ENCODE measurements around the gene MAP4K4.

Gene MAP4K4

DNA sequence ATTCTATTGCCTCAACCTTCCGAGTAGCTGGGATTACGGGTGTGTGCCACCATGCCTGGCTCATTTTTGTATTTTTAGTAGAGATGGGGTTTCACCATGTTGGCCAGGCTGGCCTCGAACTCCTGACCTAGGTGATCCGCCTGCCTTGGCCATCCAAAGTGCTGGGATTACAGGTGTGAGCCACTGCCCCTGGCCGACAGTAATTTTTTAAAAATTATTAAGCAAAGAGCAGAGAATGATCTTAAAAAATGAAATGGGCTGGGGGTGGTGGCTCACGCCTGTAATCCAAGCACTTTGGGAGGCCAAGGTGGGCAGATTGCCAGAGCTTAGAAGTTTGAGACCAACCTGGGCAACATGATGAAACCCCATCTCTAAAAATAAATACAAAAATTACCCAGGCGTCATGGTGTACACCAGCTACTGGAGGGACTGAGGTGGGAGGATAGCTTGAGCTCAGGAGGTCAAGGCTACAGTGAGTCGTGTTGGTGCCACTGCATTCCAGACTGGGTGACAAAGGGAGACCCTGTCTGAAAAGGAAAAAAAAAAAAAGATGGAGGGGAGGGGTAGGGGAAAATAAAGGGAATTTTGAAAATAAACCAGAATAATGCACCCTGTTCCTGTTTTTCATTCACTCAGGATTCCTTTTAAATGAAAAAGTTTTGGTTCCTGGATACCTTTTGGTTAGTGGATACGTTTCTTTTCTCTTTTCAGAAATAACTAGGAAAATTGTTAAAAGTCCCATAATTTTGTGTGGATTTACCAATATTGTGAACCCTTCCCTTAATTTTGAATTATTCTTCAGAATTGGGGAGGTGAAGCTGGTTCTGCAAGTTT lies 33.9 kb downstream of the MAP4K4 start:
- TF ChIP-seq, protein P1, sequence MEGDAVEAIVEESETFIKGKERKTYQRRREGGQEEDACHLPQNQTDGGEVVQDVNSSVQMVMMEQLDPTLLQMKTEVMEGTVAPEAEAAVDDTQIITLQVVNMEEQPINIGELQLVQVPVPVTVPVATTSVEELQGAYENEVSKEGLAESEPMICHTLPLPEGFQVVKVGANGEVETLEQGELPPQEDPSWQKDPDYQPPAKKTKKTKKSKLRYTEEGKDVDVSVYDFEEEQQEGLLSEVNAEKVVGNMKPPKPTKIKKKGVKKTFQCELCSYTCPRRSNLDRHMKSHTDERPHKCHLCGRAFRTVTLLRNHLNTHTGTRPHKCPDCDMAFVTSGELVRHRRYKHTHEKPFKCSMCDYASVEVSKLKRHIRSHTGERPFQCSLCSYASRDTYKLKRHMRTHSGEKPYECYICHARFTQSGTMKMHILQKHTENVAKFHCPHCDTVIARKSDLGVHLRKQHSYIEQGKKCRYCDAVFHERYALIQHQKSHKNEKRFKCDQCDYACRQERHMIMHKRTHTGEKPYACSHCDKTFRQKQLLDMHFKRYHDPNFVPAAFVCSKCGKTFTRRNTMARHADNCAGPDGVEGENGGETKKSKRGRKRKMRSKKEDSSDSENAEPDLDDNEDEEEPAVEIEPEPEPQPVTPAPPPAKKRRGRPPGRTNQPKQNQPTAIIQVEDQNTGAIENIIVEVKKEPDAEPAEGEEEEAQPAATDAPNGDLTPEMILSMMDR (IDR thresholded peaks at IDR 0.05; ENCODE audit: insufficient read depth, low read length, poor library complexity, severe bottlenecking), result no peak
- Histone ChIP-seq H4K20me1 (ENCODE audit: low read depth, low read length) (peaks cover 27% of the 10 kb centered on the region; the same call in 1 of the 2 replicates), H3K4me3 (ENCODE audit: insufficient read depth, low read length, poor library complexity, severe bottlenecking) (no peak overlapping the region)

DNA sequence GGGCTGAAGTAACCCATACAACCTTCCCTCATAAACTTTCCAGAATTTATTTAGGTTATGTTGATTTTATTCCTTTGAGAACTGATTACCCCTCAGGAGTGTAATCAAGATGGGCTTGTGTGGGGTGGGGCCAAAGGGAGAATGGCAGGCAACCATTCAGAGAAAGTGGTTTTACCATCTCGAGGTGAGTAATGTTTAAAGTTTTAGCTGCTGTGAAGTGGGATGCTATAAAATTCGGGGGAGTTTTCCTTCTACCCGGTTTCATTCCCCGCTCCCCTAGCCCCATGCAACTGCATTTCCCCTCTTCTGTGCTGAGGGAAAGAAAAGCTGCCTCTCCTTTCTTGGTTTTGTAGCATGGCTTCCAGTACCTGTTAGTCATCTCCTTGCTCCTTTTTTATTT lies 34.7 kb downstream of the MAP4K4 start:
- Histone ChIP-seq H3K27ac (ENCODE audit: low read depth, low read length) (no peak overlapping the region), H3K36me3 (ENCODE audit: low read length) (no peaks in the 10 kb centered on the region), H3K4me2 (ENCODE audit: low read depth, low read length, poor library complexity, severe bottlenecking) (no peak overlapping the region), H3K4me3 (ENCODE audit: insufficient read depth, low read length, poor library complexity, severe bottlenecking) (no peak overlapping the region), H3K9ac (ENCODE audit: low read length) (no peak overlapping the region), H3K9me2 (replicated peaks; ENCODE audit: insufficient read depth, low read length) (no peaks in the 10 kb centered on the region), H3K27me3 (ENCODE audit: low read length) (no peaks in the 10 kb centered on the region), H3K9me3 (ENCODE audit: insufficient read depth, low read length) (no peaks in the 10 kb centered on the region), H3F3A (ENCODE audit: insufficient read depth) (0 out of 2 replicates have a peak, but pooled peaks cover 7% of the 10 kb centered on the region), H4K20me1 (ENCODE audit: low read depth, low read length) (peaks cover 27% of the 10 kb centered on the region; the same call in 1 of the 2 replicates), H2AFZ (ENCODE audit: low read depth, low read length, severe bottlenecking) (no peak overlapping the region), H3K79me2 (ENCODE audit: insufficient read depth, low read length) (peaks cover 100% of the 10 kb centered on the region)
- TF ChIP-seq EZH2phosphoT487 (conservative IDR thresholded peaks at IDR 0.05; ENCODE audit: low read length), result no peak
- TF ChIP-seq, protein P1 (IDR thresholded peaks at IDR 0.05; ENCODE audit: insufficient read depth, low read length, poor library complexity, severe bottlenecking), result no peak

More for the DNA sequence above, 33.9 kb downstream of the MAP4K4 start:
- no peak overlapping the region for H3K27ac ChIP-seq (ENCODE audit: low read depth, low read length)
- H3K27me3 ChIP-seq (ENCODE audit: low read length), result no peaks in the 10 kb centered on the region
- H3F3A ChIP-seq (ENCODE audit: insufficient read depth), result 0 out of 2 replicates have a peak, but pooled peaks cover 7% of the 10 kb centered on the region
- no peak overlapping the region for H3K9ac ChIP-seq (ENCODE audit: low read length)
- H2AFZ ChIP-seq (ENCODE audit: low read depth, low read length, severe bottlenecking), result no peak overlapping the region
- peaks cover 100% of the 10 kb centered on the region for H3K79me2 ChIP-seq (ENCODE audit: insufficient read depth, low read length)
- H3K36me3 ChIP-seq (ENCODE audit: low read length), result no peaks in the 10 kb centered on the region
- no peaks in the 10 kb centered on the region for H3K9me2 ChIP-seq (replicated peaks; ENCODE audit: insufficient read depth, low read length)
- H3K9me3 ChIP-seq (ENCODE audit: insufficient read depth, low read length), result no peaks in the 10 kb centered on the region
- H3K4me2 ChIP-seq (ENCODE audit: low read depth, low read length, poor library complexity, severe bottlenecking), result no peak overlapping the region

DNA sequence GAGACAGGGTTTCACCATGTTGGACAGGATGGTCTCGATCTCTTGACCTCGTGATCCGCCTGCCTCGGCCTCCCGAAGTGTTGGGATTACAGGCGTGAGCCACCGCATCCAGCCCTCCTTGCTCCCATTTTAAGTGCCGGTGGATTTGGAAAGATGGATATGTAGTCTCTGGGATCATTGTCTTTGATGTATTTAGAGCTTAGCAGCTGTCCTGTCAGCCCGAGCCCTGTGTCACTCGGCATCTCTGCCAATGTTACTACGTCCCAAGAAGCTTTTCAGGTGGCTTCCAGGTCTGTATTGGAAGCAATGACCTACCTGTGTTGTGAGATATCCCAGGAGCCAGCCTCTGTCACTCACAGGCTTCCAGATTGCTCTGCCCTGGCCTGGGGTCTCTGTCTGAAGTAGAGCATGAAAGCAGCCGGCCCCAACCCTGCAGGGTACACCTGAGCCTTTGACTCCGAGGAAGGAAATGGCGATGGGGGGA lies 35.3 kb downstream of the MAP4K4 start:
- Histone ChIP-seq H3K79me2 (ENCODE audit: insufficient read depth, low read length) (peaks cover 100% of the 10 kb centered on the region), H4K20me1 (ENCODE audit: low read depth, low read length) (peaks cover 31% of the 10 kb centered on the region; the same call in 1 of the 2 replicates), H3K36me3 (ENCODE audit: low read length) (no peaks in the 10 kb centered on the region), H3K9me2 (replicated peaks; ENCODE audit: insufficient read depth, low read length) (no peaks in the 10 kb centered on the region), H2AFZ (ENCODE audit: low read depth, low read length, severe bottlenecking) (no peak overlapping the region), H3K4me2 (ENCODE audit: low read depth, low read length, poor library complexity, severe bottlenecking) (no peak overlapping the region), H3K4me3 (ENCODE audit: insufficient read depth, low read length, poor library complexity, severe bottlenecking) (no peak overlapping the region), H3K9ac (ENCODE audit: low read length) (no peak overlapping the region), H3F3A (ENCODE audit: insufficient read depth) (0 out of 2 replicates have a peak, but pooled peaks cover 7% of the 10 kb centered on the region), H3K27ac (ENCODE audit: low read depth, low read length) (no peak overlapping the region), H3K27me3 (ENCODE audit: low read length) (no peaks in the 10 kb centered on the region), H3K9me3 (ENCODE audit: insufficient read depth, low read length) (no peaks in the 10 kb centered on the region)
- TF ChIP-seq, protein P1 (IDR thresholded peaks at IDR 0.05; ENCODE audit: insufficient read depth, low read length, poor library complexity, severe bottlenecking), result no peak
- no peak for TF ChIP-seq EZH2phosphoT487 (conservative IDR thresholded peaks at IDR 0.05; ENCODE audit: low read length)
